Tibial artery (tissue), 4 donors: ENCODE measurements around the gene DNM3.

Experiments
- DNase-seq, 2 donors: peaks; one replicate each; pipeline ENCODE4 v3.0.0-alpha.2; 2019
- H3K27ac ChIP-seq, 2 donors: fragments of 200-600 bp; sonication (generic) in 1 of 2; 1 replicate in 1 of 2; 2 replicates in 1 of 2; pipeline ENCODE4 v1.5.1; 2018 to 2019; ENCODE audit warnings: mild to moderate bottlenecking in 1 of 2
- H3K27me3 ChIP-seq, 2 donors: fragments of 200-600 bp; sonication (generic) in 1 of 2; one replicate each; pipeline versions ENCODE4 v1.5.1 to v1.6.0; 2016 to 2019
- H3K36me3 ChIP-seq, 3 donors: fragments of 200-600 bp; sonication (generic) in 2 of 3; one replicate each; pipeline ENCODE4 v1.5.1; 2016 to 2019; ENCODE audit warnings: mild to moderate bottlenecking in 2 of 3
- H3K4me1 ChIP-seq, 4 donors: fragments of 200-600 bp; sonication (generic) in 2 of 4; 1 replicate in 3 of 4; 2 replicates in 1 of 4; pipeline ENCODE4 v1.5.1; 2016 to 2019
- H3K4me3 ChIP-seq, 2 donors: fragments of 200-600 bp; sonication (generic) in 1 of 2; 1 replicate in 1 of 2; 2 replicates in 1 of 2; pipeline ENCODE4 v1.5.1; 2018 to 2019; ENCODE audit warnings: mild to moderate bottlenecking in 2 of 2
- H3K9me3 ChIP-seq, 3 donors: fragments of 200-600 bp; sonication (generic) in 1 of 3; one replicate each; pipeline ENCODE4 v1.5.1; 2016 to 2019
- intact Hi-C: fragments of 100-400 bp; cut with DNase I; formaldehyde crosslinking; loops from one replicate; pipeline ENCODE4 v1.15.0; 2023; ENCODE audit warnings: low total_unique reads
- TF ChIP-seq, protein P1 (sequence below), 2 experiments: fragments of 200-600 bp in 1 of 2; fragments of 450-650 bp in 1 of 2; IDR thresholded peaks; one replicate each; pipeline ENCODE4 v1.5.1; 2017 to 2019; ENCODE audit warnings: antibody characterized with exemption in 2 of 2, mild to moderate bottlenecking in 1 of 2, moderate library complexity in 1 of 2

The DNM3 gene

DNA sequence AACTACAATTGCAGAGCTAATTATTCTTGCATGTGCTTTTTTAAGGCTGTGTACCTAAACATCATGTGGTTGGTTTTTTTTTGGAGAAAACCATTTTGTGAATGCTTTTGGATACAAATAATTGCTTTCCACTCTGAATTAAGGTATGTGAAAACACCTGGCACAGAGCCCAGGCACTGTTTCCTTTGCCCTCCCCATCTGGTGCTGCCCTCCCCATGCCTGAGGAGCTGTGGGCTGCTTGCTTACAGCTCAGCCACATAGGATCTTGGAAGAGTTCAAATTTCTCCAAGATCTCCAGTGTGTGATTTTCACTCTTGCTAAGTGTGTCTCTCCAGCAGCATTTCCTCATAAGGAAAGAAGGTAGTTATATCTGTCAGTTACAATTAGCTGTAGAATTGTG, 27.8 kb downstream of the DNM3 start:
- no peaks in the 10 kb centered on the region for H3K4me1 ChIP-seq
- no peaks in the 10 kb centered on the region for H3K27me3 ChIP-seq
- H3K27ac ChIP-seq, result no peak overlapping the region
- no peak overlapping the region for H3K4me3 ChIP-seq
- intact Hi-C loops, result no loop called here
- TF ChIP-seq, protein P1, sequence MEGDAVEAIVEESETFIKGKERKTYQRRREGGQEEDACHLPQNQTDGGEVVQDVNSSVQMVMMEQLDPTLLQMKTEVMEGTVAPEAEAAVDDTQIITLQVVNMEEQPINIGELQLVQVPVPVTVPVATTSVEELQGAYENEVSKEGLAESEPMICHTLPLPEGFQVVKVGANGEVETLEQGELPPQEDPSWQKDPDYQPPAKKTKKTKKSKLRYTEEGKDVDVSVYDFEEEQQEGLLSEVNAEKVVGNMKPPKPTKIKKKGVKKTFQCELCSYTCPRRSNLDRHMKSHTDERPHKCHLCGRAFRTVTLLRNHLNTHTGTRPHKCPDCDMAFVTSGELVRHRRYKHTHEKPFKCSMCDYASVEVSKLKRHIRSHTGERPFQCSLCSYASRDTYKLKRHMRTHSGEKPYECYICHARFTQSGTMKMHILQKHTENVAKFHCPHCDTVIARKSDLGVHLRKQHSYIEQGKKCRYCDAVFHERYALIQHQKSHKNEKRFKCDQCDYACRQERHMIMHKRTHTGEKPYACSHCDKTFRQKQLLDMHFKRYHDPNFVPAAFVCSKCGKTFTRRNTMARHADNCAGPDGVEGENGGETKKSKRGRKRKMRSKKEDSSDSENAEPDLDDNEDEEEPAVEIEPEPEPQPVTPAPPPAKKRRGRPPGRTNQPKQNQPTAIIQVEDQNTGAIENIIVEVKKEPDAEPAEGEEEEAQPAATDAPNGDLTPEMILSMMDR (IDR thresholded peaks at IDR 0.05), result no peak
- no peaks in the 10 kb centered on the region for H3K9me3 ChIP-seq
- DNase-seq, result no peak
- no peaks in the 10 kb centered on the region for H3K36me3 ChIP-seq

DNA sequence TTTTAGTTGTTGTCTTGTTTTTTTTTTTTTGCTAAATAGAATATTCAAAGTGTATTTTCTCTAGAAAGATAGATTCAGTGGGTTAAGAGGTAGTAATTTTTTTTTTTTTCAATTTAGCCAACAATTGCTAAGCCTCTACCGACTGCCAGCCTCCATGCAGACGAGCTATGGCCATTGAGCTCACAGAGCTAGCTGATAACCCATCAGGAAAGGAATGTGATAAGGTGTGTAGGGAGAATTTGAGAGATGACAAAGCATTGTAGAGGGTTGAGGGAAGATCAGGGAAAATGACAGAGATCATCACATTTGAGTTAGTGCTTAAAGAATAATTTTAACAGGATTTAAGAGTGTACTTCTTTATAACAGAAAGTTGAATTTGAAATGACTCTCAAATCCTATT, 30.6 kb downstream of the DNM3 start:
- intact Hi-C loops, result no loop called here
- Histone ChIP-seq H3K27me3 (no peaks in the 10 kb centered on the region), H3K36me3 (no peaks in the 10 kb centered on the region), H3K27ac (no peak overlapping the region), H3K9me3 (no peaks in the 10 kb centered on the region), H3K4me3 (no peak overlapping the region), H3K4me1 (no peaks in the 10 kb centered on the region)
- no peak for DNase-seq
- TF ChIP-seq, protein P1 (IDR thresholded peaks at IDR 0.05), result no peak

DNA sequence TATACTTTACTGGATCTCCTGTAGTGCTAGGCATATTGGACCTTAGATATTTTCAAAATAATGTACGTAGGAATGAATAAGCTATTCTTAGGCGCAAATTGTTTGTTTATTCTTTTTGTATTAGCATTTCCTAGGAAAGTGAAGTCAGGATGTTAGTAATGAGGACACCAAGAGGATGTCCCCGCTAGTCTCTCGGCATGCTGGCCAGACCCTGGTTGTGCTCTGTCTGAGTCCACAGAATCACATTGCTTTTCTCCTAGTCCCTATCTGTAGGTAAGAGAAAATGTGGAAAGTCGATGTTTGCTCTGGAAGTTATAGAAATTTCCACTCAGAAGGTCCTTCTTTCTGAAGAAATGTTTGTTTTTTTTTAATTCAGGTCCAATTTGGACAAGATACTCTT, 31.1 kb downstream of the DNM3 start:
- no peaks in the 10 kb centered on the region for H3K36me3 ChIP-seq

DNA sequence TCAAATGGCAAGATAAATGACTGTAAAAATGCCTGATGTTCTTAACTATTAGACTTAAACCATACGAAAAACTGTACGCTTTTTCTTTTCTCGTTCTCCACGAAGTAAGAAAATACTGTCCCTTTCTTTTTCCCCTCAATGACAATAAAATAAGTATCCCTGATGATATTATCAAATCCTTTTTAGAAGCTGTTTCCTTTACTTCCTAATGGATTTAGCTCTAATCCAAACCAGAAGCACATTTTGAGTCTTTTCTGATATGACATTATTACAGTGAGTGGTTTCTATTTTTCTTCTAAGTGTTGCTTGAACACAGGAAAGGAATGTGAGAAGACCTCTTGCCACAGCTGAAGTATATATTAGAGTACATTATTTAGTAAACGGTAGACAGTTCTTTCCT, 32.4 kb downstream of the DNM3 start:
- H3K4me3 ChIP-seq, result no peak overlapping the region
- TF ChIP-seq, protein P1 (IDR thresholded peaks at IDR 0.05), result no peak
- H3K27me3 ChIP-seq, result no peaks in the 10 kb centered on the region
- H3K9me3 ChIP-seq, result no peaks in the 10 kb centered on the region
- H3K36me3 ChIP-seq, result no peaks in the 10 kb centered on the region
- no peak overlapping the region for H3K27ac ChIP-seq
- no peak for DNase-seq
- H3K4me1 ChIP-seq, result no peaks in the 10 kb centered on the region
- intact Hi-C loops, result no loop called here

More for the DNA sequence above, 31.1 kb downstream of the DNM3 start:
- Histone ChIP-seq H3K27me3 (no peaks in the 10 kb centered on the region), H3K4me3 (no peak overlapping the region), H3K9me3 (no peaks in the 10 kb centered on the region), H3K27ac (no peak overlapping the region), H3K4me1 (no peaks in the 10 kb centered on the region)
- TF ChIP-seq, protein P1 (IDR thresholded peaks at IDR 0.05), result no peak
- intact Hi-C loops, result no loop called here
- no peak for DNase-seq

DNA sequence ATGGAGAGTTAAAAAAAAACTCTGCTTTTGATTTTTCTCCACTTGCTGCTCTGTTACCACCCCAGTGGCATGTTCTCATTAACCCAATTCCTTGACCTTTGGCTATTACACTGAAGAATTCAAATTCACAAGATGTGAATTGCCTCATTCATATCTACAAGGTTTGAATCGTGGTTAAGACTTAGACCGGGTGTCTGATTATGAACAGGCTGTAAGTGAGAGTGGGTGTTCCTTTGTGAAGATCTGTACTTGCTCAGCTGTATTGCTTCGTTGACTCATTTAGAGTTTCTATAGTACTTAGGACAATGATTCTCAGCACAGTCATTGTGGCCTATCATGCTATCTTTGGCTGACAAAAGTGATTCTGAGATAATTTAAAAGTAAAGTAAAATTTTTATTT, 36.4 kb downstream of the DNM3 start:
- Histone ChIP-seq H3K27ac (no peak overlapping the region), H3K36me3 (no peaks in the 10 kb centered on the region), H3K27me3 (no peaks in the 10 kb centered on the region), H3K4me3 (no peak overlapping the region), H3K9me3 (no peaks in the 10 kb centered on the region), H3K4me1 (no peaks in the 10 kb centered on the region)
- no peak for DNase-seq
- TF ChIP-seq, protein P1 (IDR thresholded peaks at IDR 0.05), result no peak
- intact Hi-C loops, result no loop called here

DNA sequence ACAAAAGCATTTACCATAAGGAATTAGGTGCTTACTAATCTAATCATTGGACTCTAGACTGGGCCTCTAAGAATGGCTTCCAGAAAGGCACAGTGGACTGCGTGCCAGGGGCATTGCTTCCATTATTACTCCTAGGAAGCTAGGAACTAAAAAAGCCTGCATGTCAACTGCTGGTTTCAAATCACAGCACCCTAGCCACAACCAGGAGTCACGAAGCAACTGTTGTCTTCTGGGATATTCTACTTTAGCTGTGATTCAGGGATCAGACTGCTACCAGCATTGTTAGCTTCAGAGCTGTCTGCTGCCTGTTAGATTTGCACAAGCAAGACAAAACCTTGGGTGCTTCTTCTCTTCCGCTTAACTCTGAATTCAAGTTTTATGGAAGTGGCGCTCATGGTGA, 38.3 kb downstream of the DNM3 start:
- Histone ChIP-seq H3K9me3 (no peaks in the 10 kb centered on the region), H3K4me1 (no peaks in the 10 kb centered on the region), H3K36me3 (no peaks in the 10 kb centered on the region), H3K27ac (no peak overlapping the region), H3K27me3 (no peaks in the 10 kb centered on the region), H3K4me3 (no peak overlapping the region)
- DNase-seq, result no peak
- TF ChIP-seq, protein P1 (IDR thresholded peaks at IDR 0.05), result no peak
- intact Hi-C loops, result no loop called here
